Pulmonary artery endothelial cell (primary cell): ENCODE data around the gene ZNF618. TPM values are rescaled to one million over a fixed set of nuclear protein-coding genes. Genes with fewer than 3 reads are reported as not detected.
A peak's percentile ranks its signal among the peaks of the same experiment; 100 is the strongest.

ENCODE experiments used
- DNase-seq: peaks from one replicate; pipeline ENCODE4 v3.0.0-alpha.2; 2011; ENCODE audit warnings: low read depth, low spot score
- total RNA-seq: library from RNA; depleted of rRNA; stranded (reverse); fragments of >200 nt; gene quantifications from 2 replicates; pipeline ENCODE4 v1.2.3, GENCODE V29; 2014

Gene ZNF618
- total RNA-seq, 1 donor from 2014 or later, result 14.8 TPM

DNA sequence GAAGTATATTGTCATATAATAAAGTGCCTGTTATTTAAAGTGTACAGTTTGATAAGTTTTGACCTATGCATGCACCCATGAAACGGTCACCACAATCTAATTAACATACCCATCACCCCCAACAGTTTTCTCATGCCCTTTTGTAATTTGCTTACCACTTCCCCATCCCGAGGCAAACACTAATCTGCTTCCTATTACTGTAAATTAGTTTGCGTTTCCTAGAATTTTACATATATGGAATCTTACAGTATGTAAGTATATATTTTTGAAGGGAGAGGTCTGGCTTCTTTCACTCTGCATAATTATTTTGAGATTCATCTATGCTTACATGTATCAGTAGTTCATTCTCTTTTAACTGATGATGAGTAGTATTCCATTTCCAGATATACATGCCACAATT, 145.5 kb downstream of the ZNF618 start:
- DNase-seq, result no peak

DNA sequence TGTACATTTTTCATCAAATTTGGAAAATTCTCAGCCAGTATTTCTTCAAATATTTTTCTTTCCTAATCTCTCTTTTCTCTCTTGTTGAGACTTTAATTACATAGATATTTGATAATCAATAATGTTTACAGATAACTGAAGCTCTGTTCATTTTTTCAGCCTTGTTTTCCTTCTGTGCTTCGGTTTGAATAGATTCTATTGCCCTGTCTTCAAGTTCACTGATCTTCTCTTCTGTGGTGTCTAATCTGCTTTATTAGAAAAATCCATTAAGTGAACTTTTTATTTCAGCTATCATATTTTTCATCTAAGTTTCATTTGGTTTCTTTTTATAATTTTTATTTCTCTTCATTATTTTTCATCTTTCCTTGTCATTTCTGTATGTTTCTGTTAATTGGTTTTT, 147.9 kb downstream of the ZNF618 start:
- no peak for DNase-seq

DNA sequence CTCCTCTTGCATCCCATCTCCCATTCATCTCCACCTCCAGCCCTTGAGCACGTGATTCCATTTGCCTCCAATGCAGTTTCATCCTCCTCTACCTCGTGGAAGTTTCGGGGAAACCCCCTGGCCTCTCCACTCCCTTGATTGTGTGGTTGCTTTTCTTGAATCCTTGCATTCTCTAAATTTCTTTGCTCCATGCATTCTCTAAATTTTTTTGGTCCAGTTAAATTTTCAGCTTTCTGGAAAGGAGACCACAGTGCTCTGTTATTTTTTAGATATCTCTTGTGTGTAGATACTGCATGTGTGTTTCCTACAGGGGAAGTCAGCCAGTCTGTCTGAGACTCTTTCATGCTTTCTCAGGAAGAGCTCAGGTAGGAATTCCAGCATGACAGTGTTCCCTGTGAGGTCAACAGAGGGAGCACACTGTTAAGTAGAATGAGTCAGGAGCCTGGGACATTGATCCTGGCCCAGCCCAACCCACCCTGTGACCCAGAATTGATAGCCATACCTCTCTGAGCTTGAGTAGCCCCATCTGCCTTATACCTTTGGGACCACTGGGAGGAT, 149.2 kb downstream of the ZNF618 start:
- no peak for DNase-seq

DNA sequence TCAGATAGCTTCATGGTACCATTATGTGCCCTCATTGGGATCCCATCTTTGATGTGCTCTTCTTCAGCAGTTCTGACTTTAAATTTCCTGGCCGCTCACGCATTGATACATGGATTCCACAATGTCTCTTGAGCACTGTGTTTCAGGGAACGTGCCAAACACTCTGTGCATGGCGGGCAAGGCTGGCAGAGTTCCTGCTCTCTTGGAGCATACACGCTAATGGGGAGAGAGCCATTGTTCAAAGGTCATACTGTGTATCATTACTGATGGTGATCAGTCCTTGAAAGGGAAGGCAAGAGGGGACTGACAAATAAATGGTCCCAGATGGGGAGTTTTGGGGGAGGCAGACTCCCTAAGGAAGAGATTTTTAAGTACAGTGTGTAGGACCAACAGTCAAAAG, 149.7 kb downstream of the ZNF618 start:
- DNase-seq, result no peak

DNA sequence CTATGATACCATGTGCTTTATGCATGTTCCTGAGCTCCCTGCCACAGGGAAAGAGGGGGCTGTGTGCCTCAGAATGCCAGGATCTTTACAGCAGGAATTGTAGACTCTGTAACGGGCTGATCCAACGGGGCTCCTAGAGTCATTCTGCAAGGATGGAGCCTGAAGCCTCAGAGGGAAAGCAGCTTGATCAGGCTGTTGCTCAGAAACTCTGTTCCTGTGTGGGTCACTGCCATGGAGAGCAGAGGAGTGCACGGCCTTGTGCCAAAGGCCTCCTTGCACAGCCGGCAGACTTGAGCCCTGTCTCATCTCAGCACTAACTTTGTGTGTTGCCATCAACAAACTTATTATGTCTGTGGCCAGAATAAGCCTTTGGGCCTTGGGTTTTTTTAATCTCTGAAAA, 150.2 kb downstream of the ZNF618 start:
- DNase-seq, result no peak

DNA sequence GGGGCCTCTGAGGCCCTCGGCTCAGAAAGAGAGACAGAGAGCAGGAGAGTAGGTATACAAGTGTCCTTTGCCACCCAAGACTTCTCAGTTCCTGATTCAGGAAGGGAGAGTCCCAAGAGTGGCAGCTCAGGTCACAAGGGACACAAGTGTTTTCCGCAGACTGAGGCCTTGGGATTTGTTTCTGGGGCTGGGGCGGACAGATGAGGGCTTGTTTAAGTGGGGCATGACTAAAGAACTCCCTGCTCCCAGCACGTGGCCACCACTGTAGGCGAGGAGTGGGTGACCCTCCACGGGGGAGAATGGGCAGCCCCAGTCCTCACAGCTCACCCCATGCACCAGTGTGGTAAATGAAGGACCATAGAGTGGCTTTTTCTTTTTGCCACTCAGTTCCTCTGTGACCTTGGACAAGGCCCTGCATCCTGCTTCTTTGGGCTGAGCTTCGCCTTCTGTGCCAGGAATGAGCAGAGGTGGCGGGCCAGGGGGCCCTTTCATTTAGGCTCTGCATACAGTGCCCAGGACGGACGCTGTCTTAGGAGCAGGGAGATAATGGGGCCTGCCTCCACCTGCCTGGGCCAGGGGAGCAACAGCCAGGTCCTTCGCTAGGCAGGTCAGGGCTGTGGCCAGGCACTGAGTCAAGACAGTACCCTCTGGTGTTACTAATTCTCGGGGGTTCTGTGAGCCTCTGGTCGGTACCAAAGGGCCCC, 151.2 kb downstream of the ZNF618 start:
- no peak for DNase-seq

DNA sequence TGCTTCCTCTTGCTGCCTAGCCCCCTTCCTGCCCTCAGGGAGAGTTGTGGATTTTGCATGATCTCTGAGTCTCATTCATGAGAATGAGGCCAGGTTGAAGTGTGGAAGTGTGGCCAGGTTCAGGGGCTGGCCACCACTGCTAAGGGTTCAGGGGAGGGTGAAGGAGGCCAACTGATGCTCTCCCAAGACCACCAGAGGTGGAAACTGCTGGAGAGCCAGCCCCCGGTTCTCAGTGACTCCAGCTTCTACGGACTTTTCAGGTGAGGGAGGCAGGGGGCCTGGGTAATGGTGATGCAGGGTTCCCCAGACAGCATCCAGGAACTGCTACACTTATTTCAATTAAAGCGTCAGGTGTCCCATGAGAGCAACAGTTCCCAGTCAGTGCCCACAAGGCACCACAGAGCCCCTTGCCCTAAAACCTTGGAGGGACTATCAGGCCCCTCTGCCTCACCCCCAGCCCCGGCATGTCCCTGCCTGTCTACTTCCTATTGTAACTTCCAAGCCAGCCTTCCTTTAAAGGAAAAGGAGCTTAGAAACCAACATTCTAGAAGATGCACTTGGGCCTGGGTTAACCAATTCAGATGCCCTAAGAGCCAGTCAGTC, 151.9 kb downstream of the ZNF618 start:
- DNase-seq, result no peak

DNA sequence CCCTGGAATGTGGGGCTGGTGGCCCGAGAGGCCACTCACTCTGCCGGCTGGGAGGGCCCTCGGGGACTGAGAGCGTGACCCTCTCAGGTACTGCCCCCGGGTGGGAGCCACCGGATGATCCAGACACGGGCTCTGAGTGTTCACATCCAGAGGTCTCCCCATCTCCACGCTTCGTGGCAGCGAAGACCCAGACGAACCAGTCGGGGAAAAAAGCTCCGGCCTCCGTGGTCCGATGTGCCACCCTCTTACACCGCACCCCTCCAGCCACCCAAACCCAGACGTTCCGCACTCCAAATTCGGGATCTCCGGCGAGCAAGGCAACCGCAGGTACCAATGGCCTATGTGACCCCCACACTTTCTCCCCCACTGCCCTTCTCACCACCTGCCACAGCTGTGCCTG, 152.5 kb downstream of the ZNF618 start:
- no peak for DNase-seq

DNA sequence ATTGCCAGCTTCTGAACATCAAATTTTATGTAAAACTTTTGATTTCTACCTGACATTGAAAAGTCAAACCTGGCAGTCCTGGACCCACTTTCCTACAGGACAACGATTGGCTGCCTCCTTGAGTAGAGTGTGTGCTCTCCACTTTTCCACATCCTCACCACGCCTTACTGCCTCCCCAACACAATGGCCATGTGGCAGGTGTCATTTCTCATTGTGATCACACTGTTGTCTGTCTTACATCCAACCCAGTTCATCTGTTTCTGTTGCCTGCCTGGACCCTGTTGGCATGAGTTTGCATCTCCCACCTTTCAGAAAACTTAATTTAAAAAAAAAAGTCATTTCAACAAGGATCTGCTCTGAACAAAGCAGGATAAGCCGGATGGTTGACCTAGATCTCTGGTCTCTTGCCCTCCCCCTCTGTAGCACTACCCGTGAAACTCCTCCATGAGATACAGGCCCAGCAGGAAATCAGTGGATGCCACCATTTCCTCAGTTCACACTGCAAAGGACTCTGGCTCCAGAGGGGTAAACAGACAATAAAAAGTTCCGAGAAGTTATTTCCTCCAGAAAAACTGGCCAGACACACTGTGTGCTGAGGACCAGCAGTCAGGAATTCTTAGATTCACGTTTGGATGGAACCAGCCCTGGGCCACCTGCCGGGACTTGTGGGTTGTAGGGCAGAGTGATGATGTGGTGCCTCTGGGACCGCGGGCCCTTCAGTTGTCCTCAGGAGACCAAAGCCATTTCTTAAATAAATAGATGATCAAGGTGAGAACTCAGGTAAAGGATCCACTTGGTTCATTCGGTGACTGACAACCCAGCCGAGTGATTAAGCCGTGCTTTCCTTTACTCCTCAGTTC, 153.4 kb downstream of the ZNF618 start:
- DNase-seq, result peak; percentile 10

DNA sequence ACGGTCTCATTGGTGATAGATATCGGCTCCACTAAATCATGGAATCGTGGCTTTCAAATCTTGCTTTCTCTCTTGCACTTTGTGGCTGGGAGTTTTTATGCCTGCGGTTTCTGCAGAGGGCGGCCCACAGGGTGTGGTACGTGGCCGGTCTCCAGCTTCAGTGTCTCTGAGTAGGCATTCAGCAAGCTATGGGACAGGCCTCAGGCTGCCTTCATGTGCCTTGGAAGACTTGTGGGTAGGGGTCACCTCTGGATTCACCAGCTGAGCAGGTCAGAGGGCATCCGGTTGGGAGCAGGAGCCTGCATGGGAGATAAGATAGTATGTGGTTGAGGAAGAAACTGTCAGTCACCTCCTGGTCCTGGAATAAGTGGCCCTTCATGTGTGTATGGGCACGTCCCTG, 154.3 kb downstream of the ZNF618 start:
- no peak for DNase-seq

DNA sequence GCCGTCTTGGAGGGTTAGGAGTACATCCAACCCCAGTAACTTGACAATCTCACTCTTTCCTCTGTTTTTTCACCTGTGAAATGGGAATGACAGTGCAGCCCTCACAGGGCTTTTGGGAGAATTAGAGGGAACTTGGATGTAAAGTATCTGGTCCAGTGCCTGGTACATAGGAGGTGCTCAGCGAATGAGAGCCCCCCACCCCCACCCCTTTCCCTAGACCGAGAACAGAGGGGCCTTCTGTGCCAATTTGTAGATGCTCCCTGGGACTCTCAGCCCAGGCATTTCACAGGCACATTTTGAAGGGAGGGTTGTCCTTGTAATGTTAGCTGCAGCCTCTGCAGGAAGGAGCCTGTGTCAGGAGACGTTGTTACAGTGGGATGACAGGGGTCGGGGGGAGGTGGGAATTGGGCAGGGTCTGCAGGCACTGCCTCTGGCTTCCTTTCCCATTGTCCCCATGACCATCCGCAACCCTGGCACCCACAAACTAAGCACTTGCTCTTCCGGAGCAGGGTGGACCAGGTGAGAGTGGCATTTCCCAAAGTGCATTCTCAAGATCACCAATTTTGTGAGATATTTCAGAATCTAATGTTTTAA, 155.0 kb downstream of the ZNF618 start:
- DNase-seq, result no peak

DNA sequence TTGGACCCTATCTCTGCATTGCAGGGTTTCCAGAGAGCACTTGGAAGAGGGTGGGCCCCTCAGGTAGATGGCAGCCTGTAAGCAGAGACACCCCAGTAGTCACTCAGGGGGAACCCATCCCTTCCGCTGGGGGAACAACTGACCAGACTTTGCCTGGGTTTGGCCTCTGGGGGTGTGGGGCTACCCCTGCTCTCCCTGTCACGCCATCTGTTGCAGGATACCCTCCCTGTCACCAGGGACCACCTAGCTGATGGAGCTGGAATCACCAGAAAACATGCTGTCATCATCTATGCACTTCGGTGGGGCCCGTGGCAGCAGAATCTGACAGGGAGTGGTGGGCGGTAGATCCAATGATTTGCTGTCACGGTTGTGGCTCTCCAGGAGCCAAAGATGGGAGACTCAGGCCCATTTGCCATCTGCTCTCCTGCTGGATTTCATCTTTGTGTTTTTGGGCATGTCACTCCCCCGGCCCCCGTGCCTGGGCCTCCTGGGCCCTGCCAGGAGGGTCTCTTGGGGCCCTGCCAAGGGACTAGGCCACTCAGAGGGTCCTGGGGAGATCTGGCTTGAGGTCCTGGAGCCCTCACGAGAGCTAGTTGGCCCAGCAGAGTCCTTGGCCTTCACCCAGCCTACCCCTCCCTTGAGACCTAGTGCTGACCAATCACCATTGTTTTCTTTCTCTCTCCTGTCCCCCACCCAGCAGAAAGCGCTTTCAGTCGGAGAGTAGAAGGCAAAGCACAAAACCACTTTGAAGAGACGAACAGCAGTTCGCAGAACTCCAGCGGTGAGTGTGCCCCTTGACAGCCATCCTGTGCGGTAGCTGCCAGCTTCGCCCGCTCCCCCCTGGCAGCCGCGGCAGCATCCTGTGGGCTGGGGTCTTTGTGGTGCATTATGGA, 156.1 kb downstream of the ZNF618 start:
- no peak for DNase-seq

DNA sequence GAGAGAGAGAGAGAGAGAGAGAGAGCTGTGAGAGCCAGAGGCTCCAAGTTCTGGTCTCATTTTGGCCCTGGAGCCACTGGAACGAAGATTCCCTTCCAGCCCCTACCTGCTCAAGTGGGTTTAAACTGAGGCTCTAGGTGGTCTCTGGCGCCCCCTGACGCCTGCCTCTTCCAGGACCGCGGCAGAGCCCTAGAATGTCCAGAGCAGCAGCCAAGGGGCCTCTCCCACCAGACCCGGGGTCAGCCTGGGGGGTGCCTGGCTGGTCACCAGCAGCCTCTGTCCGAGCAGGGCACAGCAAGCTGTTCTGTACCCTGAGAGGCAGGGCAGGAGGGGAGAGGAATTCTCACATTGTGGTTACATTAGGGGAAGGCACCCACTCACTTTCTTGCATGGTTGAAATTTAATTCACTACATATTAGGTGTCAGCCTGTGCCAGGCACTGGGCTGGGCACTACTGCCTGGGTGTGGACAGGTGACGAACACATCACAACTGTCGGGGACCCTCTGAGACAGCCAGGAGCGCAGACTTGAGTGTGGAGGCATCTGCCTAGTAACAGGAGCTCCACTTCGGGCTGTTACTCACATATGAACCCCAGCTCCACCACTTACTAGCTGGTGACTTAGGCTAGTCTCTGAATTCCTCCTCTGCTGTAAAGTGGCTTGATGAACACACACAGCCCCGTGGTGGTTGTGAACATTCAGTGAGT, 157.4 kb downstream of the ZNF618 start:
- DNase-seq, result no peak

DNA sequence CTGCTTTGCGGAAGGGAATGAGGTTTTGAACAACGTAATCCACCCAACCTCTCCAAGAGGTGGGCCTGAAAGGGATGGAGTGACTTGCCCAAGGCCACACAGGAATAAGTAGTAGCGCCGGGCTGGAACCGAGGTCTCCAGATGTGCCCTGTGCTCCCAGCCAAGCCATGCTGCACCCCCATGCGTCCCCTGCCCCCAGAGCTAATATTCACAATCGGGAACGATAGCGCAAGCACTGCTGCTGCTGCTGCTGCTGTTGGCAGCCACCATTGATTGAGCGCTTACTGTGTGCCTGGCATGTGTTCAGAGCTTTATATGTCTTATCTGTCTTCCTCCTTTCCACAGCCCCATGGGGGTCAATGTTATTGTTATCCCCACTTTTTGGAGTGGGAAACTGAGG, 158.1 kb downstream of the ZNF618 start:
- DNase-seq, result no peak

DNA sequence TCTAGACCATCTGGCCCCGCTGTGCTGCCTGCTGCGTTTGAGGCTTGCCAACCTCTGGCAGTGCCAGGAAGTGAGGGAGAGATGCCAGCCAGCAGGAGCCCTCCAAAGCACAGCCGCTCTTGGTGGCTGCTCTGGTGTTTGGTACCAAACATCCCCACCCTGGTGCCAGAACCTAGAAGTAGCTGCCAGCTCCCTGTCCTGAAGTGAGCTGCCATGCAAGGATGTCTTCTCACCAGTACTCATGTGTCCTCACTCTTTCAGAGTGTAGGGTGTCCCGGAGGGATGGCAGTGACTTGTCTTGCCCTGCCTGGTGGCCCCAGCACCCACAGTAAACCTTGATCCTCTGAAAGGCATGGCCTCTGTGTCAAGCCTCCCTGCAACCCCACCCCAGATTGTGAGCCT, 158.6 kb downstream of the ZNF618 start:
- no peak for DNase-seq

DNA sequence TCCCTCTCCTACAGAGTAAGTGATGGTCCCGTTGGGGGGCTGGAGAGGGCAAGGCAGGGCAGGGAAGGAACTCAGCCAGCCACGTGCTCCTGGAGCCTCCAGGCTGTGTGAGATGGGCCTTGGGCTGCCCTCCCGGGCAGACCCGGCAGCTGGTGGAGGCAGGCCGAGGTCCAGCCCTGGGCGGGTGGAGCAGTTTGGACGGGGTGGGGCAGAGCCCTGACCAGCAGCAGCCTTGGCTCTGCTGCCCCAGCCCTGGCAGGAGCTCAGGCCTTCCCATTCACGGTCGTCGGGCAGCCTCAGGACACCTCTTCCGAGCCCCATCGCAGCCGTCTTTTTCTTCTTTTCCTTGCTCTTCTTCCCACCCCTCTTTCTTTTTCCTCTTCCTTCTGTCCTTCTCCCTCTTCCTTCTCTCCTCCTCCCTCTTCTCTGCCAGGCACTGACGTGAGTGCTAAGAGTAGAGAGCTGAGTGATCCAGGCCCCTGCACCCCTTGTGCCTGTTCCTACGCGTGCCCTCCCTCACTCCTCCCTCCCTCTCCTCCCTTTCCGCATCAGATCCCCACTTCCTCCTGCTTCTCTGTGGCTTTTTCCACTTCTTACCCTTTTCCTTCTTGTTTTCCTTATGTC, 159.2 kb downstream of the ZNF618 start:
- no peak for DNase-seq

DNA sequence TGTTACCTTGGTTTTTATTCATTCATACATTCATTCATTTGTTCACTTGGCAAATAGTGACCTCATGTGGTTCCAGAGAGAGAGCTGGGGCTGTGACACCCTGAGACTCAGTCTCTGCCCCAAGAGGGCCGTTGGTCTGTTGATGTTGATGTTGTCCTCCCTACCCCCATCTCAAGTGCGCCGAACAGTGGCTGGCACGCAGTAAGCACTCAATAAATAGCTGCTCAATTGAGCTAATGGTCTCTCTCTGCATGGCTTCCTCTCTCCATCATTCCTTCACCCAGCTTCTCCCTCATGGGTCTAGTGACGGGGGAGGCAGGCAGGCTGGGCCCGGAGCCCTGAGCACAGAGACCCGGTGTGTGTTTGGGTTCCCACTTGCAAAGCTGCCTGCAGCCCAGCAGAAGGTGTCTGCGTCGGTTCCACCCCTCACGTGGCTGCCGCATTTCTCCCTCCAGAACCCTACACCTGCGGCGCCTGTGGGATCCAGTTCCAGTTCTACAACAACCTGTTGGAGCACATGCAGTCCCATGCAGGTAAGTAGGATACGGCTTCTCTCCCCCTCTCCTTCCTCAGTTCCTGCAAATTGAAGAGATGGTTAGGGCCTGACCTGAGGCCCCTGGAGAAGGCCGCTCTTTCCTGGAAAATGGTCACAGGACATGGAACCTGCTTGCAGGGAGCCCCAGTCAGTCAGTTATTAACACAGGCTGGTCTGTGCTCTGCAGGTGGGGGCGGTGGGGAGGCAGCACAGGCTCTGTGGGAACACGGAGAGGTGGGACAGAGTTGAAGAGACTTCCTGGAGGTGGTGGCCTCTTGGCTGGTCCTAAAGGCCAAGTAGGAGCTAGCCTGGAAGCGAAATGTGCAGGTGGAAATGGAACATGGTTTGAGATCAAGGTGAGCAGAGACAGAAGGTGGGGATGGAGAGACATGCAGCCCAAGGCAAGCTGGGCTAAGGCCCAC, 160.0 kb downstream of the ZNF618 start:
- DNase-seq, result no peak

DNA sequence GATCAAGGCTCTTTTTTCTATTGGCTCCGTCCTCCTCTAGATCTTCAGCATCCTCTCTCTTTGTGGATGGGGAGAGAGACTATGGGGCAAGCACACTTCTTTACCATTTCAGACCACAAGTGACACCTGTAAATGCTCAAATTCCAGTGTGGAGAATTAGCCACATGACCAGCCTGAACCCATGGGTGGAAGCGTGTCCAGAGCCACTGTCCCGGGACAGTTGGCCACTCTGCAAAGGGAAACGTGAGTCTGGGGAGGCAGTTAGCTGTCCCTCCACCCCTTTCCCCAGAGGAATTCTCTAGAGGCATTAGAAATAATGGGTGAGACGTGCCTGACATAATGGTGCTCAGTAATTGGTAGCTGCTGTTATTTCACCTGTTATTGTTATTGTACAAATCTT, 161.1 kb downstream of the ZNF618 start:
- no peak for DNase-seq
